ENCODE measurements around the gene FLII. TPM values are rescaled to one million over a fixed set of nuclear protein-coding genes. Genes with fewer than 3 reads are reported as not detected.

The FLII gene
- total RNA-seq, 2 donors from 2014 or later = 299 to 335 TPM

DNA sequence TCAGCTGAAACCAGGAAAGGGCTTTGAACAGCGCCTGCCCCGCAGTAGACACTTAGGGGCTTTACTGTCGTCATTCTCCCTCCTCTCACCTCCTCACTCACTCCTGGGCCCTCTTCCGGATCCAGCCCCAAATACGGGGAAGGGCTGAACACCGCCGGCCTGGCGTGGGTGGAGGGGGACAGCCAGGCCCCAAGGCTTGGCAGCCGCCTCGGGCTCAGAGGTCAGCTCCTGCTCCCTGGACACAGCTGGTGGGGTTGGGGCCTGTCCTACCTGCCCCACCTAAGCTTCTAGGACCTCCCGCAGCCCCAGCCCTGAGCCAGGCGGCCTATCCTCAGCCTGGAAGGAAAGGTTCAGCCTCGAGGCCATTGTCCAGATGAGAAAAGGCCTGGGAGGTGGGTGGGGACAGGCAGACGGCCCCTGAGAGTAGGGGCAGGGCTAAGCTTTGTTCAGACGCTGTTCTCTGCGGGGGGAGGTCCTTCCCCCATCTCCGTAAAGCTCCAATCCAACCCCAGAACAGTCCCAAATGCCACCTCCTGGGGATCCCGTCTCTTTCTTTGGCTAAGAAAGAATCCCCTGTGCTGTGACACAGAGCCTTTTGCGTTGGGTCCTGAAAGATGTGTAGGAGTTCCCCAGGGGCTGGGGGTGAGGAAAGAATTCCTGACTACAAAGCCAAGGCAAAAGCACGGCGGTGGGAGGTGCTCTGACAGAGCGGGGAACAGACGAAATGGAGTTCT is 34.0 kb downstream of the FLII start:
- TF ChIP-seq, protein P1, sequence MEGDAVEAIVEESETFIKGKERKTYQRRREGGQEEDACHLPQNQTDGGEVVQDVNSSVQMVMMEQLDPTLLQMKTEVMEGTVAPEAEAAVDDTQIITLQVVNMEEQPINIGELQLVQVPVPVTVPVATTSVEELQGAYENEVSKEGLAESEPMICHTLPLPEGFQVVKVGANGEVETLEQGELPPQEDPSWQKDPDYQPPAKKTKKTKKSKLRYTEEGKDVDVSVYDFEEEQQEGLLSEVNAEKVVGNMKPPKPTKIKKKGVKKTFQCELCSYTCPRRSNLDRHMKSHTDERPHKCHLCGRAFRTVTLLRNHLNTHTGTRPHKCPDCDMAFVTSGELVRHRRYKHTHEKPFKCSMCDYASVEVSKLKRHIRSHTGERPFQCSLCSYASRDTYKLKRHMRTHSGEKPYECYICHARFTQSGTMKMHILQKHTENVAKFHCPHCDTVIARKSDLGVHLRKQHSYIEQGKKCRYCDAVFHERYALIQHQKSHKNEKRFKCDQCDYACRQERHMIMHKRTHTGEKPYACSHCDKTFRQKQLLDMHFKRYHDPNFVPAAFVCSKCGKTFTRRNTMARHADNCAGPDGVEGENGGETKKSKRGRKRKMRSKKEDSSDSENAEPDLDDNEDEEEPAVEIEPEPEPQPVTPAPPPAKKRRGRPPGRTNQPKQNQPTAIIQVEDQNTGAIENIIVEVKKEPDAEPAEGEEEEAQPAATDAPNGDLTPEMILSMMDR (conservative IDR thresholded peaks at IDR 0.05) = no peak
- peaks cover 22% of the 10 kb centered on the region for H3K4me1 Mint-ChIP-seq
- peak overlapping the region; percentile 56 for H3K9ac ChIP-seq (ENCODE audit: extremely low read depth, low read length, poor library complexity, severe bottlenecking)

DNA sequence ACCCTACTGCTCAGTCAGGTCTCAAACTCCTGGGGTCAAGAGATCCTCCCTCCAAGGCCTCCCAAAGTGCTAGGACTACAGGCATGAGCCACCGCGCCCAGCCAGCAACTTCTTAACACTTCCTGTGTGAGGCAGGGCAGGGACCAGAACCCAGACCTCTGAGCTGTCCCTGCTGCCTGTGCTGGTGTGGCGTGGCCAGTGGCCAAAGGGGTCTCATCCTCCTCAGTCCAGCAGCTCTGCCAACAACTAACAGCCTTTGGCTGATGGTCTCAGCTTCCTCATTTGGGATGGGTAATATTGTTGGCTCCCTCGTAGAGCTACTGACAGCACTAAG is 34.5 kb downstream of the FLII start:
- Histone ChIP-seq H3K27me3 (ENCODE audit: control insufficient read depth, insufficient read depth, low read length, poor library complexity, severe bottlenecking) (no peaks in the 10 kb centered on the region), H3K36me3 (ENCODE audit: control insufficient read depth, insufficient read depth, low read length) (no peaks in the 10 kb centered on the region), H3K4me1 (ENCODE audit: control insufficient read depth, insufficient read depth, low read length) (peaks cover 5% of the 10 kb centered on the region), H3K4me3 (ENCODE audit: low read length) (no peak overlapping the region), H3K9me3 (ENCODE audit: control insufficient read depth, low read length) (no peaks in the 10 kb centered on the region), H3K27ac (ENCODE audit: low read depth, low read length) (peak overlapping the region; percentile 97), H3K9ac (ENCODE audit: extremely low read depth, low read length, poor library complexity, severe bottlenecking) (peak overlapping the region; percentile 56)
- TF ChIP-seq, protein P1 (conservative IDR thresholded peaks at IDR 0.05) = no peak
- no peak for DNase-seq
- Mint-ChIP-seq H3K4me1 (peaks cover 22% of the 10 kb centered on the region), H3K9me3 (no peaks in the 10 kb centered on the region), H3K27ac (peak overlapping the region; percentile 98), H3K27me3 (ENCODE audit: insufficient read depth) (no peaks in the 10 kb centered on the region), H3K36me3 (ENCODE audit: low read depth) (no peaks in the 10 kb centered on the region), H3K4me3 (peak overlapping the region; percentile 95)
- WGBS, 2 experiments (ENCODE audit: insufficient coverage in 1 of 2, insufficient read length in 1 of 2) = 81 to 100% methylated on average over 2 to 4 of the region's 4 CpGs

More for the DNA sequence above, 34.0 kb downstream of the FLII start:
- peak overlapping the region; percentile 95 for H3K4me3 Mint-ChIP-seq
- Histone ChIP-seq H3K36me3 (ENCODE audit: control insufficient read depth, insufficient read depth, low read length) (no peaks in the 10 kb centered on the region), H3K27ac (ENCODE audit: low read depth, low read length) (peak overlapping the region; percentile 97), H3K4me3 (ENCODE audit: low read length) (peak overlapping the region; percentile 81), H3K9me3 (ENCODE audit: control insufficient read depth, low read length) (no peaks in the 10 kb centered on the region), H3K4me1 (ENCODE audit: control insufficient read depth, insufficient read depth, low read length) (peaks cover 5% of the 10 kb centered on the region), H3K27me3 (ENCODE audit: control insufficient read depth, insufficient read depth, low read length, poor library complexity, severe bottlenecking) (no peaks in the 10 kb centered on the region)
- peak overlapping the region; percentile 98 for H3K27ac Mint-ChIP-seq
- H3K27me3 Mint-ChIP-seq (ENCODE audit: insufficient read depth) = no peaks in the 10 kb centered on the region
- no peaks in the 10 kb centered on the region for H3K9me3 Mint-ChIP-seq
- H3K36me3 Mint-ChIP-seq (ENCODE audit: low read depth) = no peaks in the 10 kb centered on the region
- peak; percentile 98 for DNase-seq
- WGBS, 2 experiments (ENCODE audit: insufficient coverage in 1 of 2, insufficient read length in 1 of 2) = 7 to 10% methylated on average over 5 to 23 of the region's 23 CpGs

DNA sequence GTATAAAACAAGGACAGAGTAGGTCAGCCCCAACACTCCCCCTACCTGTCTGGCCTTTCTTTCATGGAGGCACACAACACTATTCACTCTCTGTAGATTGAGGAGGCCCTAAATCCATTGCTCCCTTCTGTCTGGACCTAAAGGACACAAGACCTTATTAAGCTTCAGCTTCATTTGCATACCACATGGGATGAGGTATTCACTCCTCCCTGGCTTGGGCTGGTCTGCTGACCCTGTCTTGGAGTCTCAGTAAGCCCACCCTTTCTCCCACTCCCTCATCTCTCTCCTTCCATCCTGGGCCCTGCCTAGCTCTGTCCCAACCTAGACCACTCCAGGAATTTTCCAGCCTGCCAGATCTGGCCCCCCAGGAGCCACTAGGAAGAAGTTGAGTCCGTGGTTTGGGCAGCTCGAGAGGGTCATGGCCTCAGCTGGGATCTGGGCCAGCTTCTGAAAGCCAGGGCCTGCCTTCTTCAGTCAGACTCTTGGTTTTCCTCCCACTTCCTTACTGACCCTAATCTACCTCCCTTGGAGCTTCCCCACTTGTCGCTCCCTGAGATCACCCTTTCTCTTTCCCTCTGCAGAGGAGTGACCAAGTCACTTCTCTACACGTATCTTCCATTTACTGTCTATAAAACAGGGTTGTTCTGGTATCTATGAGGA is 39.7 kb downstream of the FLII start:
- H3K36me3 ChIP-seq (ENCODE audit: control insufficient read depth, insufficient read depth, low read length) = no peaks in the 10 kb centered on the region
- H3K27ac Mint-ChIP-seq = peak overlapping the region; percentile 46
- no peaks in the 10 kb centered on the region for H3K9me3 Mint-ChIP-seq
- H3K4me3 ChIP-seq (ENCODE audit: low read length) = no peak overlapping the region
- 92 to 100% methylated on average over 2 to 3 of the region's 4 CpGs for WGBS, 2 experiments (ENCODE audit: insufficient coverage in 1 of 2, insufficient read length in 1 of 2)
- H3K4me3 Mint-ChIP-seq = no peak overlapping the region
- H3K27me3 ChIP-seq (ENCODE audit: control insufficient read depth, insufficient read depth, low read length, poor library complexity, severe bottlenecking) = no peaks in the 10 kb centered on the region
- H3K36me3 Mint-ChIP-seq (ENCODE audit: low read depth) = no peaks in the 10 kb centered on the region
- TF ChIP-seq, protein P1 (conservative IDR thresholded peaks at IDR 0.05) = no peak
- no peaks in the 10 kb centered on the region for H3K27me3 Mint-ChIP-seq (ENCODE audit: insufficient read depth)
- peaks cover 4% of the 10 kb centered on the region for H3K4me1 Mint-ChIP-seq
- no peaks in the 10 kb centered on the region for H3K4me1 ChIP-seq (ENCODE audit: control insufficient read depth, insufficient read depth, low read length)
- no peak overlapping the region for H3K9ac ChIP-seq (ENCODE audit: extremely low read depth, low read length, poor library complexity, severe bottlenecking)
- H3K9me3 ChIP-seq (ENCODE audit: control insufficient read depth, low read length) = no peaks in the 10 kb centered on the region
- no peak overlapping the region for H3K27ac ChIP-seq (ENCODE audit: low read depth, low read length)
- no peak for DNase-seq

All from endodermal cell (in vitro differentiated cells).